Activated effector memory CD4-positive, alpha-beta T cell treated with anti-CD3 and anti-CD28 coated beads, Interleukin-2, amount 50 U/mL, for 16 hours (primary cell): ENCODE results near the gene SERPINH1.

Experiments
- DNase-seq: peaks from one replicate; pipeline ENCODE4 v3.0.0-alpha.2; 2020

The SERPINH1 gene

GRCh38 chr11:75602951-75603350, 40.9 kb downstream of the SERPINH1 start:
- DNase-seq, result no peak

- no peak for DNase-seq
Measured at GRCh38 chr11:75603791-75604736, 42.0 kb downstream of the SERPINH1 start.

- no peak for DNase-seq
Measured at GRCh38 chr11:75606099-75606498, 44.0 kb downstream of the SERPINH1 start.

- no peak for DNase-seq
Measured at GRCh38 chr11:75611823-75612222, 49.8 kb downstream of the SERPINH1 start.

GRCh38 chr11:75615751-75616150, 53.7 kb downstream of the SERPINH1 start:
- no peak for DNase-seq

- DNase-seq, result no peak
Measured at GRCh38 chr11:75616281-75616680, 54.2 kb downstream of the SERPINH1 start.
